Right lobe of liver (tissue), 6 donors: ENCODE data around the gene R3HDM4. TPM values are rescaled to one million over a fixed set of nuclear protein-coding genes. Genes with fewer than 3 reads are reported as not detected.

Source experiments
- ATAC-seq, 4 donors: fragments of 200-7000 bp; cut with Tn5 transposase; one replicate each; pipeline ENCODE4 v1.9.1; 2020; ENCODE audit warnings: mild to moderate bottlenecking in 4 of 4, moderate library complexity in 4 of 4
- DNase-seq, 3 donors: peaks; one replicate each; pipeline ENCODE4 v3.0.0-alpha.2; 2020
- H3K27ac ChIP-seq, 3 donors: fragments of 200-600 bp; one replicate each; pipeline ENCODE4 v1.8.0; 2022
- H3K27me3 ChIP-seq, 2 donors: fragments of 200-600 bp; one replicate each; pipeline ENCODE4 v1.8.0; 2022
- H3K36me3 ChIP-seq, 4 donors: fragments of 200-600 bp; sonication (generic) in 1 of 4; one replicate each; pipeline versions ENCODE4 v1.5.1 to v1.8.0; 2017 to 2022; ENCODE audit warnings: control low read depth in 1 of 4
- H3K4me1 ChIP-seq, 4 donors: fragments of 200-600 bp; sonication (generic) in 1 of 4; one replicate each; pipeline versions ENCODE4 v1.5.1 to v1.8.0; 2017 to 2022; ENCODE audit warnings: control low read depth in 1 of 4
- H3K4me3 ChIP-seq, 3 donors: fragments of 200-600 bp; one replicate each; pipeline ENCODE4 v1.8.0; 2022
- H3K9me3 ChIP-seq, 4 donors: fragments of 200-600 bp; sonication (generic) in 1 of 4; one replicate each; pipeline versions ENCODE4 v1.5.1 to v1.8.0; 2017 to 2022; ENCODE audit warnings: control low read depth in 1 of 4
- CTCF ChIP-seq, 4 donors: fragments of 200-600 bp in 3 of 4; fragments of 450-650 bp in 1 of 4; IDR thresholded peaks; one replicate each; pipeline versions ENCODE4 v1.5.1 to v1.8.0; 2016 to 2022; ENCODE audit warnings: antibody characterized with exemption in 4 of 4, mild to moderate bottlenecking in 2 of 4
- POLR2A ChIP-seq: fragments of 450-650 bp; IDR thresholded peaks from one replicate; pipeline ENCODE4 v1.6.1; 2017; ENCODE audit warnings: antibody characterized with exemption, mild to moderate bottlenecking
- WGBS: methylation state at CpG from one replicate; pipeline ENCODE4 v1.1.6; 2018; ENCODE audit warnings: low coverage, low lambda C conversion rate; ENCODE audit not compliant: insufficient coverage; ENCODE audit errors: missing lambda C conversion rate; 5-methylcytosine and 5-hydroxymethylcytosine counted together
- intact Hi-C, 2 donors: fragments of 100-400 bp; cut with DNase I; formaldehyde crosslinking; loops; one replicate each; pipeline versions ENCODE4 v1.11.2 to v1.14.1; 2022
- total RNA-seq, 6 experiments: library from RNA; depleted of rRNA in 2 of 6; stranded (reverse); fragments of >200 nt in 2 of 6; fragmentation: NEBNext Ultra II Directional in 3 of 6; extraction: Animal tissue kit (Norgen Biotek cat#: 25700) in 3 of 6; gene quantifications; one replicate each; pipeline versions ENCODE4 v1.1.0 to v1.2.4, GENCODE V29; 2016 to 2023
- donor health status: DM: no; HTN: yes; CAD: no.
- donor health status: DM: no; HTN: no; CAD: no.
- donor health status: DM: no; HTN: no; CAD: no.
- donor health status: DM: no; HTN: yes; CAD: no.
- donor health status: DM: no; HTN: yes; CAD: no.

R3HDM4 gene
- total RNA-seq, 6 experiments from 2014 or later: 14.5 to 28.2 (median 20.5) TPM

- intact Hi-C loops: loop anchor here in 1 of 2 donors (5.0 kb wide), 1 partner anchor 34 kb away; no protein-coding TSS in a partner anchor
- Histone ChIP-seq H3K4me1 (peaks cover 0 to 20% (median 12%) of the 10 kb centered on the region in 4 donors), H3K36me3 (no peaks in the 10 kb centered on the region), H3K27me3 (no peaks in the 10 kb centered on the region), H3K9me3 (no peaks in the 10 kb centered on the region), H3K4me3 (no peak overlapping the region), H3K27ac (no peak overlapping the region)
- no CpG with 5 or more reads among the region's 17 CpGs for WGBS
- TF ChIP-seq CTCF (IDR thresholded peaks at IDR 0.05): no peak
- TF ChIP-seq POLR2A: no peak
- DNase-seq (no peak), ATAC-seq (no peak)
Observed at GRCh38 chr19:943551-944170, 30.6 kb upstream of the R3HDM4 start.

GRCh38 chr19:942133-942645 is 29.2 kb upstream of the R3HDM4 start:
- Histone ChIP-seq H3K4me1 (peaks cover 2 to 20% (median 12%) of the 10 kb centered on the region in 4 donors), H3K4me3 (no peak overlapping the region), H3K27me3 (no peaks in the 10 kb centered on the region), H3K9me3 (no peaks in the 10 kb centered on the region), H3K36me3 (no peaks in the 10 kb centered on the region), H3K27ac (no peak overlapping the region)
- TF ChIP-seq CTCF (IDR thresholded peaks at IDR 0.05): no peak
- no peak for TF ChIP-seq POLR2A
- DNase-seq (no peak), ATAC-seq (no peak)
- intact Hi-C loops: loop anchor here in 1 of 2 donors (5.0 kb wide), 1 partner anchor 35 kb away; no protein-coding TSS in a partner anchor
- WGBS: no CpG with 5 or more reads among the region's 32 CpGs

- no peaks in the 10 kb centered on the region for H3K27me3 ChIP-seq
- DNase-seq: no peak
- peaks cover 2 to 20% (median 12%) of the 10 kb centered on the region in 4 donors for H3K4me1 ChIP-seq
- no peak for ATAC-seq
- peak overlapping the region; percentile 20 to 37 (median 23) for H3K4me3 ChIP-seq
- no peaks in the 10 kb centered on the region for H3K9me3 ChIP-seq
- no peak for TF ChIP-seq POLR2A
- TF ChIP-seq CTCF (IDR thresholded peaks at IDR 0.05): no peak
- H3K36me3 ChIP-seq: no peaks in the 10 kb centered on the region
- H3K27ac ChIP-seq: peak overlapping the region in 1 of 3 donors; percentile 72
- WGBS: 100% methylated on average over 1 of the region's 45 CpGs
- intact Hi-C loops: loop anchor here in 1 of 2 donors (5.0 kb wide), 1 partner anchor 36 kb away; no protein-coding TSS in a partner anchor
Observed at GRCh38 chr19:941292-942132, 28.5 kb upstream of the R3HDM4 start.

GRCh38 chr19:940591-941291 is 27.7 kb upstream of the R3HDM4 start:
- Histone ChIP-seq H3K9me3 (no peaks in the 10 kb centered on the region), H3K27me3 (no peaks in the 10 kb centered on the region), H3K36me3 (no peaks in the 10 kb centered on the region), H3K27ac (peak overlapping the region in 2 of 3 donors; percentile 39 to 72), H3K4me1 (peaks cover 2 to 20% (median 12%) of the 10 kb centered on the region in 4 donors), H3K4me3 (peak overlapping the region; percentile 20 to 37 (median 23))
- intact Hi-C loops: loop anchor here in 1 of 2 donors (5.0 kb wide), 1 partner anchor 37 kb away; no protein-coding TSS in a partner anchor
- ATAC-seq: peak; percentile 85 to 93 (median 90)
- TF ChIP-seq CTCF (IDR thresholded peaks at IDR 0.05) (peak in 1 of 4 donors; percentile 11), POLR2A (no peak)
- WGBS: no CpG with 5 or more reads among the region's 64 CpGs
- DNase-seq: peak; percentile 88 to 94 (median 94)
